Activated T-helper 2 cell treated with anti-CD3 and anti-CD28 coated beads, Interferon-gamma antibody, Interleukin-2, Interleukin-4, amounts not matched to agents 10 μg/mL and 5 μg/mL and 100 μg/mL, durations not matched to agents 14 hours and 24 hours and 36 hours (primary cell): ENCODE data around the gene VWA5B1. TPM values are rescaled to one million over a fixed set of nuclear protein-coding genes. Genes with fewer than 3 reads are reported as not detected.
"Not testable (repeated sequence)": the region's sequence is repeated elsewhere in the genome, so short reads cannot be mapped to it uniquely, and the experiment has no call there.

Source experiments
- DNase-seq: peaks from one replicate; pipeline ENCODE4 v3.0.0; 2021; ENCODE audit warnings: low spot score
- H3K27ac Mint-ChIP-seq: one replicate; pipeline ENCODE4 v1.8.0; 2021; ENCODE audit warnings: mixed read lengths
- H3K27me3 Mint-ChIP-seq: one replicate; pipeline ENCODE4 v1.8.0; 2021; ENCODE audit warnings: low read depth, mixed read lengths
- H3K36me3 Mint-ChIP-seq: one replicate; pipeline ENCODE4 v1.8.0; 2021; ENCODE audit warnings: low read depth, mixed read lengths
- H3K4me1 Mint-ChIP-seq: one replicate; pipeline ENCODE4 v1.8.0; 2021; ENCODE audit warnings: low read depth, mixed read lengths
- H3K4me3 Mint-ChIP-seq: one replicate; pipeline ENCODE4 v1.8.0; 2021; ENCODE audit warnings: low read depth, mild to moderate bottlenecking, moderate library complexity, mixed read lengths
- H3K9me3 Mint-ChIP-seq: one replicate; pipeline ENCODE4 v1.8.0; 2021; ENCODE audit warnings: mixed read lengths
- intact Hi-C: fragments of 100-400 bp; cut with micrococcal nuclease; formaldehyde crosslinking; loops from one replicate; pipeline ENCODE4 v1.15.1; 2023
- total RNA-seq: library from RNA; stranded (reverse); gene quantifications from 2 replicates; pipeline ENCODE4 v1.2.3, GENCODE V29; 2022

VWA5B1 gene
- total RNA-seq, 1 donor from 2014 or later, result not detected

- Mint-ChIP-seq H3K4me3 (no peak overlapping the region), H3K36me3 (no peaks in the 10 kb centered on the region), H3K27me3 (peaks cover 30% of the 10 kb centered on the region), H3K27ac (no peak overlapping the region), H3K4me1 (no peaks in the 10 kb centered on the region), H3K9me3 (no peaks in the 10 kb centered on the region)
- no peak for DNase-seq
- intact Hi-C loops, result no loop called here
These were observed 6.0 kb upstream of the VWA5B1 start for GRCh38 chr1:20284625-20285024.

GRCh38 chr1:20285510-20285909 lies 5.2 kb upstream of the VWA5B1 start:
- Mint-ChIP-seq H3K9me3 (no peaks in the 10 kb centered on the region), H3K4me1 (no peaks in the 10 kb centered on the region), H3K27ac (no peak overlapping the region), H3K36me3 (no peaks in the 10 kb centered on the region), H3K4me3 (no peak overlapping the region), H3K27me3 (peaks cover 39% of the 10 kb centered on the region)
- DNase-seq, result no peak
- intact Hi-C loops, result no loop called here

GRCh38 chr1:20287696-20288095 lies 3.0 kb upstream of the VWA5B1 start:
- H3K27me3 Mint-ChIP-seq, result peaks cover 52% of the 10 kb centered on the region
- H3K27ac Mint-ChIP-seq, DNase-seq, H3K4me1 Mint-ChIP-seq, intact Hi-C loops, H3K9me3 Mint-ChIP-seq, H3K4me3 Mint-ChIP-seq, H3K36me3 Mint-ChIP-seq: not testable (repeated sequence)

- intact Hi-C loops, result no loop called here
- Mint-ChIP-seq H3K9me3 (no peaks in the 10 kb centered on the region), H3K4me3 (no peak overlapping the region), H3K36me3 (no peaks in the 10 kb centered on the region), H3K4me1 (peaks cover 3% of the 10 kb centered on the region), H3K27ac (no peak overlapping the region), H3K27me3 (peaks cover 50% of the 10 kb centered on the region)
- no peak for DNase-seq
These were observed 990 bp downstream of the VWA5B1 start for GRCh38 chr1:20291645-20292084.

- no peaks in the 10 kb centered on the region for H3K9me3 Mint-ChIP-seq
- no peaks in the 10 kb centered on the region for H3K36me3 Mint-ChIP-seq
- H3K27me3 Mint-ChIP-seq, result peaks cover 9% of the 10 kb centered on the region
- no peak overlapping the region for H3K4me3 Mint-ChIP-seq
- no peak overlapping the region for H3K27ac Mint-ChIP-seq
- DNase-seq, result no peak
- intact Hi-C loops, result no loop called here
- no peaks in the 10 kb centered on the region for H3K4me1 Mint-ChIP-seq
These were observed 8.0 kb downstream of the VWA5B1 start for GRCh38 chr1:20298626-20299025.

- no peak for DNase-seq
- intact Hi-C loops, result no loop called here
- Mint-ChIP-seq H3K27ac (no peak overlapping the region), H3K4me3 (no peak overlapping the region), H3K9me3 (no peaks in the 10 kb centered on the region), H3K4me1 (no peaks in the 10 kb centered on the region), H3K36me3 (no peaks in the 10 kb centered on the region), H3K27me3 (peaks cover 9% of the 10 kb centered on the region)
These were observed 10.9 kb downstream of the VWA5B1 start for GRCh38 chr1:20301463-20302107.

- H3K4me1 Mint-ChIP-seq, result no peaks in the 10 kb centered on the region
- no peaks in the 10 kb centered on the region for H3K9me3 Mint-ChIP-seq
- no peak overlapping the region for H3K27ac Mint-ChIP-seq
- H3K27me3 Mint-ChIP-seq, result peaks cover 8% of the 10 kb centered on the region
- no peaks in the 10 kb centered on the region for H3K36me3 Mint-ChIP-seq
- DNase-seq, result no peak
- intact Hi-C loops, result no loop called here
- H3K4me3 Mint-ChIP-seq, result no peak overlapping the region
These were observed 11.4 kb downstream of the VWA5B1 start for GRCh38 chr1:20302108-20302471.

- Mint-ChIP-seq H3K4me1 (no peaks in the 10 kb centered on the region), H3K27ac (no peak overlapping the region), H3K27me3 (peaks cover 5% of the 10 kb centered on the region), H3K36me3 (no peaks in the 10 kb centered on the region), H3K9me3 (no peaks in the 10 kb centered on the region), H3K4me3 (no peak overlapping the region)
- DNase-seq, result no peak
- intact Hi-C loops, result no loop called here
These were observed 16.4 kb downstream of the VWA5B1 start for GRCh38 chr1:20307026-20307425.

GRCh38 chr1:20308569-20308968 lies 17.9 kb downstream of the VWA5B1 start:
- Mint-ChIP-seq H3K27me3 (peaks cover 6% of the 10 kb centered on the region), H3K36me3 (no peaks in the 10 kb centered on the region), H3K4me3 (no peak overlapping the region), H3K4me1 (no peaks in the 10 kb centered on the region), H3K9me3 (no peaks in the 10 kb centered on the region), H3K27ac (no peak overlapping the region)
- intact Hi-C loops, result no loop called here
- DNase-seq, result no peak

GRCh38 chr1:20311289-20311688 lies 20.6 kb downstream of the VWA5B1 start:
- Mint-ChIP-seq H3K4me1 (no peaks in the 10 kb centered on the region), H3K27ac (no peak overlapping the region), H3K27me3 (peaks cover 11% of the 10 kb centered on the region), H3K36me3 (no peaks in the 10 kb centered on the region), H3K4me3 (no peak overlapping the region), H3K9me3 (no peaks in the 10 kb centered on the region)
- DNase-seq, result no peak
- intact Hi-C loops, result no loop called here

GRCh38 chr1:20312310-20312709 lies 21.6 kb downstream of the VWA5B1 start:
- Mint-ChIP-seq H3K27ac (no peak overlapping the region), H3K4me3 (no peak overlapping the region), H3K36me3 (no peaks in the 10 kb centered on the region), H3K27me3 (peaks cover 11% of the 10 kb centered on the region), H3K9me3 (no peaks in the 10 kb centered on the region), H3K4me1 (no peaks in the 10 kb centered on the region)
- intact Hi-C loops, result no loop called here
- DNase-seq, result no peak

- Mint-ChIP-seq H3K4me1 (no peaks in the 10 kb centered on the region), H3K36me3 (no peaks in the 10 kb centered on the region), H3K27ac (no peak overlapping the region), H3K4me3 (no peak overlapping the region), H3K9me3 (no peaks in the 10 kb centered on the region), H3K27me3 (peaks cover 11% of the 10 kb centered on the region)
- DNase-seq, result no peak
- intact Hi-C loops, result no loop called here
These were observed 22.1 kb downstream of the VWA5B1 start for GRCh38 chr1:20312818-20313217.

- DNase-seq, result no peak
- intact Hi-C loops, result no loop called here
- no peak overlapping the region for H3K27ac Mint-ChIP-seq
- no peaks in the 10 kb centered on the region for H3K9me3 Mint-ChIP-seq
- H3K4me1 Mint-ChIP-seq, result peaks cover 17% of the 10 kb centered on the region
- H3K27me3 Mint-ChIP-seq, result peaks cover 24% of the 10 kb centered on the region
- H3K36me3 Mint-ChIP-seq, result no peaks in the 10 kb centered on the region
- H3K4me3 Mint-ChIP-seq, result no peak overlapping the region
These were observed 26.8 kb downstream of the VWA5B1 start for GRCh38 chr1:20317471-20317870.

- H3K9me3 Mint-ChIP-seq, result no peaks in the 10 kb centered on the region
- H3K27me3 Mint-ChIP-seq, result peaks cover 26% of the 10 kb centered on the region
- no peak overlapping the region for H3K27ac Mint-ChIP-seq
- peaks cover 26% of the 10 kb centered on the region for H3K4me1 Mint-ChIP-seq
- no peak overlapping the region for H3K4me3 Mint-ChIP-seq
- no peaks in the 10 kb centered on the region for H3K36me3 Mint-ChIP-seq
- no peak for DNase-seq
- intact Hi-C loops, result no loop called here
These were observed 27.8 kb downstream of the VWA5B1 start for GRCh38 chr1:20318521-20318920.
